ENCODE measurements around the gene SORCS2.

The SORCS2 gene

GRCh38 chr4:7646384-7647061 lies 454.2 kb downstream of the SORCS2 start:
- in situ Hi-C loops (cut with MboI; ENCODE audit: low sequenced_read_pairs, unreplicated experiment), result no loop called here
- DNase-seq (ENCODE audit: low spot score), result no peak
- TF ChIP-seq CTCF (IDR thresholded peaks at IDR 0.05; ENCODE audit: borderline replicate concordance, control extremely low read depth, extremely low read depth, insufficient read depth, missing control alignments), result no peak

GRCh38 chr4:7647186-7647585 lies 454.8 kb downstream of the SORCS2 start:
- in situ Hi-C loops (cut with MboI; ENCODE audit: low sequenced_read_pairs, unreplicated experiment), result no loop called here
- DNase-seq (ENCODE audit: low spot score), result no peak
- no peak for TF ChIP-seq CTCF (IDR thresholded peaks at IDR 0.05; ENCODE audit: borderline replicate concordance, control extremely low read depth, extremely low read depth, insufficient read depth, missing control alignments)

GRCh38 chr4:7647600-7648543 lies 455.5 kb downstream of the SORCS2 start:
- in situ Hi-C loops (cut with MboI; ENCODE audit: low sequenced_read_pairs, unreplicated experiment), result no loop called here
- no peak for TF ChIP-seq CTCF (IDR thresholded peaks at IDR 0.05; ENCODE audit: borderline replicate concordance, control extremely low read depth, extremely low read depth, insufficient read depth, missing control alignments)
- DNase-seq (ENCODE audit: low spot score), result no peak

GRCh38 chr4:7648544-7649395 lies 456.4 kb downstream of the SORCS2 start:
- in situ Hi-C loops (cut with MboI; ENCODE audit: low sequenced_read_pairs, unreplicated experiment), result no loop called here
- no peak for DNase-seq (ENCODE audit: low spot score)
- TF ChIP-seq CTCF (IDR thresholded peaks at IDR 0.05; ENCODE audit: borderline replicate concordance, control extremely low read depth, extremely low read depth, insufficient read depth, missing control alignments), result no peak

GRCh38 chr4:7649411-7649740 lies 457.0 kb downstream of the SORCS2 start:
- no peak for DNase-seq (ENCODE audit: low spot score)
- no peak for TF ChIP-seq CTCF (IDR thresholded peaks at IDR 0.05; ENCODE audit: borderline replicate concordance, control extremely low read depth, extremely low read depth, insufficient read depth, missing control alignments)
- in situ Hi-C loops (cut with MboI; ENCODE audit: low sequenced_read_pairs, unreplicated experiment), result no loop called here

Data from GM13976 (cell line).